Rectal smooth muscle tissue (tissue), 1 donor: Measurements from ENCODE around the gene ERFL.

Experiments used
- H3K27ac ChIP-seq: one replicate; pipeline ENCODE4 v1.7.0; 2013; ENCODE audit warnings: low read depth, low read length, inconsistent platforms
- H3K27me3 ChIP-seq: one replicate; pipeline ENCODE4 v1.7.0; 2013; ENCODE audit warnings: low read length; ENCODE audit not compliant: control insufficient read depth, insufficient read depth
- H3K36me3 ChIP-seq: one replicate; pipeline ENCODE4 v1.7.0; 2013; ENCODE audit warnings: low read length; ENCODE audit not compliant: control insufficient read depth, insufficient read depth
- H3K4me1 ChIP-seq: one replicate; pipeline ENCODE4 v1.7.0; 2013; ENCODE audit warnings: low read length; ENCODE audit not compliant: control insufficient read depth, insufficient read depth
- H3K4me3 ChIP-seq: one replicate; pipeline ENCODE4 v1.7.0; 2013; ENCODE audit warnings: low read length
- H3K9ac ChIP-seq: one replicate; pipeline ENCODE4 v1.7.0; 2013; ENCODE audit warnings: low read length

Gene ERFL

GRCh38 chr19:41929536-41930071 is 1.4 kb upstream of the ERFL start:
- no peak overlapping the region for H3K27ac ChIP-seq
- H3K36me3 ChIP-seq, result no peaks in the 10 kb centered on the region
- peaks cover 37% of the 10 kb centered on the region for H3K27me3 ChIP-seq
- H3K4me3 ChIP-seq, result no peak overlapping the region
- no peaks in the 10 kb centered on the region for H3K4me1 ChIP-seq
- H3K9ac ChIP-seq, result no peak overlapping the region

GRCh38 chr19:41928754-41929535 is 696 bp upstream of the ERFL start:
- H3K27me3 ChIP-seq, result peaks cover 37% of the 10 kb centered on the region
- no peak overlapping the region for H3K9ac ChIP-seq
- no peaks in the 10 kb centered on the region for H3K36me3 ChIP-seq
- H3K27ac ChIP-seq, result no peak overlapping the region
- H3K4me3 ChIP-seq, result peak overlapping the region; percentile 58
- H3K4me1 ChIP-seq, result no peaks in the 10 kb centered on the region

- no peaks in the 10 kb centered on the region for H3K36me3 ChIP-seq
- H3K27me3 ChIP-seq, result peaks cover 36% of the 10 kb centered on the region
- H3K4me1 ChIP-seq, result no peaks in the 10 kb centered on the region
- H3K9ac ChIP-seq, result no peak overlapping the region
- peak overlapping the region; percentile 64 for H3K4me3 ChIP-seq
- no peak overlapping the region for H3K27ac ChIP-seq
These were observed 604 bp downstream of the ERFL start for GRCh38 chr19:41927497-41928192.

GRCh38 chr19:41926763-41927496 is 1.3 kb downstream of the ERFL start:
- Histone ChIP-seq H3K4me1 (no peaks in the 10 kb centered on the region), H3K9ac (no peak overlapping the region), H3K36me3 (no peaks in the 10 kb centered on the region), H3K27ac (no peak overlapping the region), H3K4me3 (no peak overlapping the region), H3K27me3 (peaks cover 33% of the 10 kb centered on the region)

GRCh38 chr19:41926028-41926762 is 2.1 kb downstream of the ERFL start:
- no peak overlapping the region for H3K4me3 ChIP-seq
- no peak overlapping the region for H3K9ac ChIP-seq
- peaks cover 36% of the 10 kb centered on the region for H3K27me3 ChIP-seq
- no peaks in the 10 kb centered on the region for H3K36me3 ChIP-seq
- H3K4me1 ChIP-seq, result no peaks in the 10 kb centered on the region
- no peak overlapping the region for H3K27ac ChIP-seq

GRCh38 chr19:41925208-41926003 is 2.8 kb downstream of the ERFL start:
- H3K36me3 ChIP-seq, result no peaks in the 10 kb centered on the region
- H3K27ac ChIP-seq, result no peak overlapping the region
- no peaks in the 10 kb centered on the region for H3K4me1 ChIP-seq
- H3K27me3 ChIP-seq, result peaks cover 37% of the 10 kb centered on the region
- no peak overlapping the region for H3K9ac ChIP-seq
- H3K4me3 ChIP-seq, result no peak overlapping the region

GRCh38 chr19:41924151-41925145 is 3.8 kb downstream of the ERFL start:
- peaks cover 31% of the 10 kb centered on the region for H3K27me3 ChIP-seq
- no peak overlapping the region for H3K9ac ChIP-seq
- no peaks in the 10 kb centered on the region for H3K4me1 ChIP-seq
- H3K36me3 ChIP-seq, result no peaks in the 10 kb centered on the region
- H3K27ac ChIP-seq, result no peak overlapping the region
- no peak overlapping the region for H3K4me3 ChIP-seq

GRCh38 chr19:41923045-41923788 is 5.0 kb downstream of the ERFL start:
- no peaks in the 10 kb centered on the region for H3K4me1 ChIP-seq
- peaks cover 29% of the 10 kb centered on the region for H3K27me3 ChIP-seq
- no peak overlapping the region for H3K4me3 ChIP-seq
- no peak overlapping the region for H3K9ac ChIP-seq
- no peaks in the 10 kb centered on the region for H3K36me3 ChIP-seq
- no peak overlapping the region for H3K27ac ChIP-seq

- Histone ChIP-seq H3K36me3 (no peaks in the 10 kb centered on the region), H3K4me3 (no peak overlapping the region), H3K4me1 (no peaks in the 10 kb centered on the region), H3K27ac (no peak overlapping the region), H3K27me3 (peaks cover 34% of the 10 kb centered on the region), H3K9ac (no peak overlapping the region)
These were observed 5.7 kb downstream of the ERFL start for GRCh38 chr19:41922585-41922984.
